Breast epithelium (tissue), 4 donors: ENCODE data around the gene MYO3B. TPM values are rescaled to one million over a fixed set of nuclear protein-coding genes. Genes with fewer than 3 reads are reported as not detected.

Experiments
- DNase-seq, 2 donors: peaks; one replicate each; pipeline ENCODE4 v3.0.0-alpha.2; 2019; ENCODE audit warnings: low spot score in 2 of 2
- H3K27ac ChIP-seq, 2 donors: fragments of 200-600 bp; sonication (generic) in 1 of 2; one replicate each; pipeline ENCODE4 v1.5.1; 2016 to 2019; ENCODE audit warnings: mild to moderate bottlenecking in 1 of 2
- H3K27me3 ChIP-seq, 2 donors: fragments of 200-600 bp; sonication (generic) in 1 of 2; one replicate each; pipeline versions ENCODE4 v1.5.1 to v1.6.0; 2017 to 2019; ENCODE audit warnings: control low read depth in 1 of 2, mild to moderate bottlenecking in 1 of 2
- H3K36me3 ChIP-seq: fragments of 200-600 bp; one replicate; pipeline ENCODE4 v1.5.1; 2019
- H3K4me1 ChIP-seq, 2 donors: fragments of 200-600 bp; sonication (generic); one replicate each; pipeline ENCODE4 v1.5.1; 2016 to 2019; ENCODE audit warnings: control low read depth in 1 of 2
- H3K4me3 ChIP-seq, 3 donors: fragments of 200-600 bp; sonication (generic); 1 replicate in 2 of 3; 2 replicates in 1 of 3; pipeline ENCODE4 v1.5.1; 2016 to 2019; ENCODE audit warnings: mild to moderate bottlenecking in 3 of 3, moderate library complexity in 2 of 3
- H3K9me3 ChIP-seq, 2 donors: fragments of 200-600 bp; sonication (generic) in 1 of 2; one replicate each; pipeline ENCODE4 v1.5.1; 2016 to 2019; ENCODE audit warnings: control low read depth in 1 of 2
- POLR2A ChIP-seq: fragments of 450-650 bp; IDR thresholded peaks from one replicate; pipeline ENCODE4 v1.6.1; 2016; ENCODE audit warnings: antibody characterized with exemption, mild to moderate bottlenecking, moderate library complexity
- POLR2AphosphoS5 ChIP-seq, 3 donors: sonication (generic); formaldehyde crosslinking; IDR thresholded peaks; one replicate each; pipeline ENCODE4 v1.6.1; 2017; ENCODE audit warnings: antibody characterized with exemption in 3 of 3
- intact Hi-C: fragments of 100-400 bp; cut with DNase I; formaldehyde crosslinking; loops from one replicate; pipeline ENCODE4 v1.15.1; 2023; ENCODE audit warnings: low total_unique reads
- total RNA-seq, 3 donors: library from RNA; depleted of rRNA; stranded (reverse); fragments of >200 nt; gene quantifications; one replicate each; pipeline ENCODE4 v1.1.0, GENCODE V29; 2016
- TF ChIP-seq, protein P1 (sequence below), 3 donors: fragments of 450-650 bp; IDR thresholded peaks; one replicate each; pipeline ENCODE4 v1.5.1; 2016 to 2017; ENCODE audit warnings: antibody characterized with exemption in 3 of 3, mild to moderate bottlenecking in 3 of 3, moderate library complexity in 3 of 3

MYO3B gene
- total RNA-seq, 3 donors from 2014 or later, result 0.15 to 0.98 (median 0.16) TPM

DNA sequence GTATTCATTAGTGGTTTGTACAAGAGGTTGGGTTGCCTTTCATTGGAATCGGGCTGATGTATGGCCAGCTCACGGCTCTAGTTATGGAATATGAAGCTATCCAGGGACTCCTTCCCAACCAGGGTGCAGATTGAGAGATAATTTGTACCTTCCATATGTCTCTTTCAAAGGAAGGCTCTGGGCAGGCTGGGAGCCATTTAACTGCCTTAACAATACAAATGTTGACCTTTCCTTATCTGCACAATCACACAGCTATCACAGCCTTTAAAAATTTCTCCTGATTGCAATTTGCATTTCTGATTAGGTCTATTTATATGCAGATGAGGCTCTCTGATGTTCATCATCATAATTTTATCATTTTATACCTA is 58.7 kb downstream of the MYO3B start:
- Histone ChIP-seq H3K27me3 (no peaks in the 10 kb centered on the region), H3K27ac (no peak overlapping the region), H3K9me3 (no peaks in the 10 kb centered on the region), H3K36me3 (no peaks in the 10 kb centered on the region), H3K4me1 (no peaks in the 10 kb centered on the region), H3K4me3 (no peak overlapping the region)
- no peak for DNase-seq
- intact Hi-C loops, result no loop called here
- TF ChIP-seq POLR2A (no peak), POLR2AphosphoS5 (IDR thresholded peaks at IDR 0.05) (no peak)
- TF ChIP-seq, protein P1, sequence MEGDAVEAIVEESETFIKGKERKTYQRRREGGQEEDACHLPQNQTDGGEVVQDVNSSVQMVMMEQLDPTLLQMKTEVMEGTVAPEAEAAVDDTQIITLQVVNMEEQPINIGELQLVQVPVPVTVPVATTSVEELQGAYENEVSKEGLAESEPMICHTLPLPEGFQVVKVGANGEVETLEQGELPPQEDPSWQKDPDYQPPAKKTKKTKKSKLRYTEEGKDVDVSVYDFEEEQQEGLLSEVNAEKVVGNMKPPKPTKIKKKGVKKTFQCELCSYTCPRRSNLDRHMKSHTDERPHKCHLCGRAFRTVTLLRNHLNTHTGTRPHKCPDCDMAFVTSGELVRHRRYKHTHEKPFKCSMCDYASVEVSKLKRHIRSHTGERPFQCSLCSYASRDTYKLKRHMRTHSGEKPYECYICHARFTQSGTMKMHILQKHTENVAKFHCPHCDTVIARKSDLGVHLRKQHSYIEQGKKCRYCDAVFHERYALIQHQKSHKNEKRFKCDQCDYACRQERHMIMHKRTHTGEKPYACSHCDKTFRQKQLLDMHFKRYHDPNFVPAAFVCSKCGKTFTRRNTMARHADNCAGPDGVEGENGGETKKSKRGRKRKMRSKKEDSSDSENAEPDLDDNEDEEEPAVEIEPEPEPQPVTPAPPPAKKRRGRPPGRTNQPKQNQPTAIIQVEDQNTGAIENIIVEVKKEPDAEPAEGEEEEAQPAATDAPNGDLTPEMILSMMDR (IDR thresholded peaks at IDR 0.05), result no peak

DNA sequence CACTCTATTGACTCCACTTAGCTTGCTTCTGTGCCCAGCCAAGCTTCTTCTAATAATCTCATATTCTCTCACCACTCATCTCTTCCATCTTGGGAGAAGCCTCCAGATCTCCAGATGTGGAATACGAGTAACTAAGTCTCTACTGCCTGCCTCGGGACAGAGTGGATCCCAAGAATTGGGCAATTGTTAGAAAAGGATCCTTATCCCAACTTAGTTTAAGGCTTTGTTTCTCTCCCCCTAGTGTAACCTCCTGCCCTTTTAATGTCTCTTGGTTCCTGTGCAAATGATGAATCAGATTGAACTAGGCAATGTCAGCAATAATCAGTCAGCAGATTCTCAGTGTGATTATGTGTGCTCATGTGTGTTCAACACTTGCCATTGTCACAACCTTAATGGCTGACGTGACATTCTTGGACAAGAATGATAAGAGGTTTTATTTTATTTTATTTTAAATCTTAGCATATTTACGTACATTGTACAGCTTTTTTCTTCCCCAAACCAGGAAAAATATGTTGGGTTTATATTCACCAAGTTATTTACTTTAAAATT is 59.7 kb downstream of the MYO3B start:
- TF ChIP-seq POLR2AphosphoS5 (IDR thresholded peaks at IDR 0.05) (no peak), POLR2A (no peak)
- TF ChIP-seq, protein P1 (IDR thresholded peaks at IDR 0.05), result no peak
- DNase-seq, result no peak
- no peaks in the 10 kb centered on the region for H3K4me1 ChIP-seq
- H3K9me3 ChIP-seq, result no peaks in the 10 kb centered on the region
- no peaks in the 10 kb centered on the region for H3K36me3 ChIP-seq
- peaks cover 0 to 7% of the 10 kb centered on the region in 2 donors for H3K27me3 ChIP-seq
- H3K4me3 ChIP-seq, result no peak overlapping the region
- intact Hi-C loops, result no loop called here
- no peak overlapping the region for H3K27ac ChIP-seq

DNA sequence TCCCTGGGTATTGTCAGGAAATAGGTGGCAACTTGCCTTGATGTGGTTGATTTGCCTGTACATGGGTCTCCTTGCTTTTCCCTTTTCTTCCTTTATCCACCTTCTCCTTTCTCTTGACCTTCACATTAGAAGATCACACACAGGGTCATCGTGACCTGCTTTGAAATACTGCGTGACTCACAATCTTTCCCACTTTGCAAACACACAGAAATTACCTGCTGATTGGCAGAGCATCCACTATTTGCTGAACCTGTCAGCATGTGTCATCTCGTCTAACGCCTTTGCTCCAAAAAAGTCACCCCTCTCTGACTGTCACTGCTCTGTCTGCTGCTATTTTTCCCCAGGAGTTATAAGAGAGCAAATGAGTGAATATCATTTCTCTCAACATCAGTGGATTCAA is 60.8 kb downstream of the MYO3B start:
- H3K4me1 ChIP-seq, result no peaks in the 10 kb centered on the region
- intact Hi-C loops, result no loop called here
- H3K27ac ChIP-seq, result no peak overlapping the region
- TF ChIP-seq POLR2AphosphoS5 (IDR thresholded peaks at IDR 0.05), result no peak
- TF ChIP-seq, protein P1 (IDR thresholded peaks at IDR 0.05), result no peak
- no peak for TF ChIP-seq POLR2A
- peaks cover 0 to 7% of the 10 kb centered on the region in 2 donors for H3K27me3 ChIP-seq
- no peaks in the 10 kb centered on the region for H3K9me3 ChIP-seq
- no peak overlapping the region for H3K4me3 ChIP-seq
- no peaks in the 10 kb centered on the region for H3K36me3 ChIP-seq
- DNase-seq, result no peak

DNA sequence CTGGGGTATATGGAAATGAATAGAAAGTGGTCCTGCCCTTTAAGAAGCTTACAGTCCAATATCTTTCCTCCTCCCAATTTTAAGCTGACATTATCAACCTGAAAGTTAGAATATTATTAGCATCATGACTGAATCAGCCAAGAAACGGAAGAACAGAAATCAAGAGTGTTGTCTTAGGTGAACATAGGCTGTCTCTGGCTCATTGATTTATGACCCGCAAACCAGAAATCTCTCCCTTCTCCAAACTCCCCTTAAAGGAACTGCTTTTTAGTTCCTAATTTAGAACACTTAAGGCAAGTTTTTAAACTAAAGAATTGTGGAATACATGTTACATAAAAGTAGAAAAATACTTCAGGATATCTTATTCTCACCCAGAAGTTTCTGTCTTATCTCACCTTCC is 62.7 kb downstream of the MYO3B start:
- Histone ChIP-seq H3K27ac (no peak overlapping the region), H3K4me3 (no peak overlapping the region), H3K36me3 (no peaks in the 10 kb centered on the region), H3K27me3 (peaks cover 0 to 7% of the 10 kb centered on the region in 2 donors), H3K4me1 (no peaks in the 10 kb centered on the region), H3K9me3 (no peaks in the 10 kb centered on the region)
- DNase-seq, result no peak
- intact Hi-C loops, result no loop called here
- TF ChIP-seq, protein P1 (IDR thresholded peaks at IDR 0.05), result no peak
- no peak for TF ChIP-seq POLR2A
- TF ChIP-seq POLR2AphosphoS5 (IDR thresholded peaks at IDR 0.05), result no peak

DNA sequence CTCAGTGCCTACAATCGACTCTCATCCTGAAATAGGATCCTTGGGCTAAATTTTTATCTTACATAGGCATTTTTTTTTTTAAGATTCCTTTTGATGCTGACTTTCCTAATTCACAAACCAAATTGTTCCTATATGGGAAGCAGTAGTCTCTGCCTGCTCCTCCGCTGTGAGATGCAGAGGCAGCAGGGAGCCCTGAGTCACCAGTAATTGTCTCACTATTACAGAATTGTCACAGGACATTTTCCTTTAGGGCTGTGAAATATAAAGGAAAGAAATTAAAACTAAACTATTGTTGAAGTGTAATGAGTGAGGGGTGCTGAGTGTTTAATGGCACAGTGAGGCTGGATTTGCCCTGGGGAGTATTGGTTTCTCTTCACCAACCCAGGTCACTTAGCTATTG is 63.8 kb downstream of the MYO3B start:
- intact Hi-C loops, result no loop called here
- no peak for DNase-seq
- no peaks in the 10 kb centered on the region for H3K4me1 ChIP-seq
- TF ChIP-seq POLR2A, result no peak
- TF ChIP-seq POLR2AphosphoS5 (IDR thresholded peaks at IDR 0.05), result no peak
- TF ChIP-seq, protein P1 (IDR thresholded peaks at IDR 0.05), result no peak
- no peaks in the 10 kb centered on the region for H3K36me3 ChIP-seq
- H3K4me3 ChIP-seq, result no peak overlapping the region
- no peak overlapping the region for H3K27ac ChIP-seq
- H3K27me3 ChIP-seq, result peaks cover 0 to 7% of the 10 kb centered on the region in 2 donors
- no peaks in the 10 kb centered on the region for H3K9me3 ChIP-seq
